Iris pigment epithelial cell (primary cell): ENCODE data around the gene PPFIA4.

Experiments
- DNase-seq: peaks from one replicate; pipeline ENCODE4 v3.0.0-alpha.2; 2011; ENCODE audit warnings: low read depth

Gene PPFIA4

DNA sequence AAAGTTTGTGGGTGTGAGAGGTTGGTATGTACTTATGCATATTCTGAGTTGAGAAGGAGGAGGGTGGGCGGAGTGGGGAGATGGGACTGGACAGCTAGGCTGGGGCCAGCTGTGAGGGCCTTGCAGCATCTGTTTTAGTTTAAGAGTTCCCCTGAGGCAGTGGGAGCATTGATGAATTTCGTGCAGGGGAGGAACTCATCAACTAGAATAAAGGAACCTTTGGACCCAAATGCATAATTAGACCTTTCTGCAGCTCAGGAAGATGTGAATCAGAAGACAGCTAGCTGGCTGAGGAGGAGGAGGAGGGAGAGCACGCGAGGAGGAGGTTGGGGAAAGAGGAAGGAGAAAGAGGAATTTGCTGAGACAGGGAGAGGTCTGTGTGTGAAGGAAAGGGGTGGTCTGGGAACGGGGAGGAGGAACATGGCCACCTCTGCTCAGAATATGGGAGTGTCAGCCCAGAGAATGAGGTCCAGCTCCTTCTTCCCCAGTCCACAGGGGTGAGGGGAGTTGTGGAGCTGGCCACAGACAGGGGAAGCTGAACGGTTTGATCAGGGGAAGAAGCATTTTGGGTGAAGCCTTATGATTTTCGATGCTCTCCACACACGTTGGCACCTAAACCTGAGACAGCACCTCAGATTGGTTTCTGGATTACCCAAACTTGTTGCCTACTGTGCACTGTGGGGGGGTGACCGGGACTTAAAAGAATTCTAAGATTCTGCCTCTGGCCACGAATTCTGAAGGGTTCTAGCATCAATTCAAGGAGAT lies 31.8 kb downstream of the PPFIA4 start:
- no peak for DNase-seq

DNA sequence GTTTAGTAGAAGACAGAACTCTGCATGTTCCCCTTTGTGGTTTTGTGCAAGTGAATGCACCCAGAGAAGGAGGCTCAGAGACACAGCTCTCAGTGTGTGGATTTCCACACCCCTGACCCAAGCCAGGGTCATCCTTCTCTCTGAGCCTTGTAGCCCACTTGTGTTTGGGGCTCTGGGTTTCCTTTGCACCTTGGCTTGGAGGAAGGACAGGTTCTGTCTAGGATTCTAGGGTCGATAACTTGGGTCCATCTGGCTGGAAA lies 32.3 kb downstream of the PPFIA4 start:
- DNase-seq, result no peak

- DNase-seq, result no peak
These were observed 33.2 kb downstream of the PPFIA4 start for GRCh38 chr1:203059485-203059884.

DNA sequence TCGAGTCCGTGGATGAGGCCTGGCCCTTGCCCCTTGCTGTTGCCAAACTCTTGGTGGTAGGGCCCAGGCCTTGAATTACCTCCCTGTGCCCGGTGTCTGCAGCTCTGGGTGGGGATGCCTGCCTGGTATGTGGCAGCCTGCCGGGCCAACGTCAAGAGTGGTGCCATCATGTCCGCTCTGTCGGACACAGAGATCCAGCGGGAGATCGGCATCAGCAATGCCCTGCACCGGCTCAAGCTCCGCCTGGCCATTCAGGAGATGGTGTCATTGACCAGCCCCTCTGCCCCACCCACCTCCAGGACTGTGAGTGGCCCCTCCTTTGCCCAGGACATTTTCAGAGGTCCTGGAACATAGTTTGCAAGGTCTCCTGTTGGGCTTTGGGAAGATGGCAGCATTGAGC lies 33.8 kb downstream of the PPFIA4 start:
- no peak for DNase-seq

DNA sequence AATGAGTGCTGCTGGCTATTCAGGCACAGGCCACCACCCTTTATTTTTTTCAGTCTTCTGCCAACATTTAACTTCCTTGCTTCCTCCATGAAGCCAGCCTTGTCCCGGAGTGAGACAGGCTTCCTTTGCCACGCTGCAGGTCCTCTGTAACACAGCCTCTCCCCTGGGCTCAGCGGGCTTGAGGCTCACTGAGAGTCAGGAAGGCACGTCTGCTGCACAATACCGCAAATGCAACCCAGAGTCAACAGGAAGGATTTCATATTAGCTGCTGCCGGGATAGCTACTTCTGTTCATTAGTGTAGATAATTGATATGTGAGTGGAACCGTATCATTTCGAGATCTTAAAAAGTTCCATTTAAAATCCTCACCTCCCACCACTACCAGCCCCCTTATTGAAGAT lies 37.0 kb downstream of the PPFIA4 start:
- no peak for DNase-seq

DNA sequence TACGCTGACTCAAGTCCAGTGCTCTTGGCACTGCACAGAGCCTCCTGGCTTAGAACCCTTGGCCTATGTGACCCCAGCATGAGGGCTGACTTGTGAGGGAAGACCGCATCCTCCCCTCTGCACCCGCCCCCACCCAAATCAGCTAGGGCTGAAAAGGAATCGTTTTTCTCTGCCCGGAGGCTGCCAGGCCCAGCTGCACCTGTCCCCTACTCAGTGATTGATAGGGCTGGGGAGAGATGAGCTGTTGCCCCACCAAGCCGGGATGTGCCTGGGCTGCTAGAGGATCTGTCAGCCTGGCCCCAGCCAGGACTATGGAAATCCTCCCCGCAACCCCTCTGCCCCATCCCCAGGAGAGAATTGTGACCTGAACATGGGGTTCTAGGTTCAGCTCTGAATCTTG lies 38.9 kb downstream of the PPFIA4 start:
- DNase-seq, result no peak

DNA sequence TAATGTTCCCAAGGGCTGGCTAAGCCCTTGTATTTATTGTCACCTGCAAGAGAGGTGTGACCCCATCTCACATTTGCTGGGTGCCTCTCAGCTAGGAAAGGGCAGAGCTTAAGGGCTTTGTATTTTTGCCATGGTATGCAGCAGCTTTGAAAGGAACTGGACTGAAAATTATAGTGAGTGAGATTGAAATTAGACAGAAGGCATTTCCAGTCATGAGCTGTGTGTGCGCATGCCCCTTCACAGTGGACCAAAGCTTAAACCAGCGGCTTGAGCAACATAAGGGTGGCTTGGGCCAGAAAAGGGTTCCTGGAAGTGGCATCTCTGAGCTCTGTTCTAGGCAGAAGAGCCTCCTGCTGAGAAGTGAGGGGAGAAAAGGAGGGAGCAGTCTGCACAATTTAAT lies 39.7 kb downstream of the PPFIA4 start:
- no peak for DNase-seq

DNA sequence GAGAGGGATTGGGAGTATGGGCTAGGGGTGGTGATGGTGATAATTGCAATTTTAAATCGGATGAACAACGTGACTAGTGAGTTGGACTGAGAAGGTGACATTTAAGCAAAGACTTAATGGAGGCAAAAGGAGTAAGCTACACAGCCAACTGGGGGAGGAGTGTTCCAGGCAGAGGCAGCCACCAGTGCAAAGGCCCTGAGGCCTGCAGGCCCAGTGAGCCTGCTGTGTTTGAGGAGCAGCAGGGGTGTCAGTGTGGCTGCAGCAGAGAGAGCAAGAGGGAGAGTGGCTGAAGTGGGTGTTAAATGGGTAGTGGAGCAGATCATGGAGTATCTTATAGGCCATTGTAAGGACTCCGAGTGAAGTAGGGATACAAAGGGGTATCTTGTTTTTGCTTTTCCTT lies 40.7 kb downstream of the PPFIA4 start:
- no peak for DNase-seq

GRCh38 chr1:203069030-203069747 lies 42.9 kb downstream of the PPFIA4 start:
- DNase-seq, result no peak

- no peak for DNase-seq
These were observed 45.8 kb downstream of the PPFIA4 start for GRCh38 chr1:203072002-203072602.

DNA sequence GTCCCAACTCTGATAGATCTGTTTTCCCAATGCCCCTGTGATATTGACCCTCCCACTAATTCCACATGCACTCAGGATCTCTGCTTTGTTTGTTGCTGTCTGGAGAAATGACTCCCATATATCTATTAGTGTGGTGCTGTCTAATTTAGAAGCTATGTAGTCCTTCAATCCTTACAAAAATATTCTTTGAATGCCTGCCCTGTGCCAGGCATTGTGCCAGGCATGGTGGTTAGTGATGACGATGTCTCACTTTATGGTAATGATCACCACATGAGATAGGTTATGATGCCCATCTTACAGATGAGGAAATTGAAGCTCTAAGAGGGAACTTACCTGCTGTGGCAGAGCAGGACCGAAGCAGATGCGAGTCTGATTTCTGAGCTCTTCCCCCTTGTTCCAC lies 46.6 kb downstream of the PPFIA4 start:
- no peak for DNase-seq

- no peak for DNase-seq
These were observed 47.2 kb downstream of the PPFIA4 start for GRCh38 chr1:203073469-203073868.

DNA sequence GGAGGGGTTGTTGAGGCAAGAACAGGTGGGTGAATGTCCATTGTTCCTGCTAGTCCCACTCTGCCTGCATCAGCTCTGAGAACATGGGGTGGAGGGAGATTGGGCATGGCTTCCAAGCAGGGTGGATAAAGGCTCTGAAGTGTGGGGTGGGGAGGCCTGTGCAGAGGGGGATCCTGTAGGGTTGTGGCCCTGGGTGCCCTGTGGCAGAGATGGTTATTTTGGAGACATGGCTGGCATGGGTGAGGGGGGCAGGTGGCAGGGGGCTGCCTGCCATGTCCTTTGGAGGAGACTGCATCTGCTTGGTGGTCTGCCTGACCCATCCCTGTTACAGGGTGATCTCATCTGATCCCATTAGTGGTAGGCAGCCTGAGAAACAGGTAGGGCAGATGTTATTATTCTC lies 48.3 kb downstream of the PPFIA4 start:
- DNase-seq, result no peak

GRCh38 chr1:203075236-203076030 lies 49.1 kb downstream of the PPFIA4 start:
- no peak for DNase-seq

DNA sequence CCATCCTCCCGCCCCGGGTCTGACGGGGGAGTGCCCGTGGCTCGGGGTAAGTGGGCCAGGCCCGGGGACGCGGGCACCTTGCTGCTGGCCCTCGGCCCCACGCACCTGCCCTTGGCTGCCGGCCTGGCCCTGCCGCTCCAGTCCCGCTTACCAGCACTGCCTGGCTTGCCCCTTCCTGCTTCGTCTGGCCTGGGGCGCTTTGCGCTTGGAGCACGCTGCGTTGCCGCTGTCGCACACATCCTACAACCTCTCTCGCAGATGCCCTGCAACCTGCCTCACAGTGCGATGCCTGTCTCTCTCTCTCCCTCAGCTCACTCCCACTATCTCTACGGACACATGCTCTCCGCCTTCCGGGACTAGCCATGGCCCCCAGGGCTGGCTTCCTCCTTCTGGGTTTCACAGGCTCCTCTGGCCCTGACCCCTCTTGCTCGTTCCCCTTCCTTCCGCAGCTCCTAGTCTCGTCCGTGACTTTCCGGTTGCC lies 49.8 kb downstream of the PPFIA4 start:
- no peak for DNase-seq

GRCh38 chr1:203077367-203077766 lies 51.1 kb downstream of the PPFIA4 start:
- no peak for DNase-seq

GRCh38 chr1:203077956-203078355 lies 51.7 kb downstream of the PPFIA4 start:
- no peak for DNase-seq

- DNase-seq, result no peak
These were observed 52.2 kb downstream of the PPFIA4 start for GRCh38 chr1:203078478-203078877.

GRCh38 chr1:203080456-203080855 lies 54.2 kb downstream of the PPFIA4 start:
- DNase-seq, result no peak

DNA sequence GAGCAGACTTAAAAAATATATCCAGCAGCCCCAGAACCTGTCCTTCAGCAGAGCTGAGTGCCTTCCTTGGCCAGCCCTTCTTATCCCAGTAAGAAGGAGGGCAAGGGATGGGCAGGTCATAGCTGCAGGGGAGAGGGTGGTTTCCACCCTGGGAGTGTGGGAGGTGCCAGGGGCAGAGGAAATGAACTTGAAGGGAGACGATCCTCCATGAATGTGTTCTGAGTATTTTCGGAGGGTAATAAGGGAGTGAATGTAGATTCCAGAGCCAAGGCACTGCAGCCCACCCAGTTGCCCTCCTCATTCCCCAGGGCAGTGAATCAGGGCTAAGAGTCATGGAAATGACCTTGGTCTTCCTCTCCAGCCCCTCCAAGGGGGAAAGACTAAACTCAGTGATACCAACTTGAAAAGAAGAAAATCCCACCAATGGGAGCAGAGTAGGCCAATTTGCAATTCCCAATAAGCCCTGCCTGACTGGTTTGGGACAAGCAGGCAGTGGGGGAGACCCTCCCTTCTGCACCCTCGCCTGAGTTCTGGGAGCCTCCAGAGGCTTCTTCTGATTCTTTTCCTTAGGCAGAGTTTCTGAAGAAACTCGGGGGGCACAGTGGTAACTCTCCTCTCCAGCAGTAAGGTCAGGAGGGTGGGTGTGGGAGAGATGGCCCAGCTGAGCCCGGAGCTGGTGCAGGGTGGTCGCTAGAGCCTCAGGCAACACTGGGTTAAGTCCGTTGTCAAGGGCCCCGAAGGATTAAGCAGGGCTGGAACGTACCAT lies 55.4 kb downstream of the PPFIA4 start:
- DNase-seq, result no peak

DNA sequence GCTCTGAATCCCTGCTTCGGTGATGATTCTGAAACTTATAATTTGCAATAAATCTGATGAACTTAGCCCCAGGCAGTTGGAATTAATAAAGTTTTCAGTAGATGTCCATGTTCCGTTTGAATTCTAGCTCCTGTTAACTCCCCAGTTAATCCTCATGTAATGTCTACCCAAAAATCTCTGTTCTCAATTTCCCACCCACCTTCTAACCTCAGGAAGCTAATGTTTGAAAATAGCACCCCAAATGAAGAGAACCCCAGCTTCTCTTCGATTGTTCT lies 55.9 kb downstream of the PPFIA4 start:
- no peak for DNase-seq
